ENCODE data around the gene BPIFB6.

BPIFB6 gene

GRCh38 chr20:33021879-33022278 lies 9.6 kb upstream of the BPIFB6 start:
- POLR2A ChIA-PET: no interaction called here
- CTCF ChIA-PET: no interaction called here
- DNase-seq (ENCODE audit: low read depth, low spot score): no peak

GRCh38 chr20:33022289-33022688 lies 9.2 kb upstream of the BPIFB6 start:
- DNase-seq (ENCODE audit: low read depth, low spot score): no peak
- TF ChIP-seq CTCF (IDR thresholded peaks at IDR 0.05; ENCODE audit: insufficient read depth, low read length, missing control alignments): no peak
- ChIA-PET POLR2A (no interaction called here), CTCF (no interaction called here)
- no peak overlapping the region for H3K4me3 ChIP-seq (ENCODE audit: low read depth, low read length)

More at GRCh38 chr20:33021879-33022278, 9.6 kb upstream of the BPIFB6 start:
- no peak overlapping the region for H3K4me3 ChIP-seq (ENCODE audit: low read depth, low read length)
- no peak for TF ChIP-seq CTCF (IDR thresholded peaks at IDR 0.05; ENCODE audit: insufficient read depth, low read length, missing control alignments)

GRCh38 chr20:33022694-33023438 lies 8.6 kb upstream of the BPIFB6 start:
- no peak for TF ChIP-seq CTCF (IDR thresholded peaks at IDR 0.05; ENCODE audit: insufficient read depth, low read length, missing control alignments)
- ChIA-PET POLR2A (no interaction called here), CTCF (no interaction called here)
- no peak for DNase-seq (ENCODE audit: low read depth, low spot score)
- H3K4me3 ChIP-seq (ENCODE audit: low read depth, low read length): no peak overlapping the region

GRCh38 chr20:33023439-33024242 lies 7.8 kb upstream of the BPIFB6 start:
- ChIA-PET POLR2A (no interaction called here), CTCF (no interaction called here)
- TF ChIP-seq CTCF (IDR thresholded peaks at IDR 0.05; ENCODE audit: insufficient read depth, low read length, missing control alignments): no peak
- H3K4me3 ChIP-seq (ENCODE audit: low read depth, low read length): no peak overlapping the region
- DNase-seq (ENCODE audit: low read depth, low spot score): no peak

- TF ChIP-seq CTCF (IDR thresholded peaks at IDR 0.05; ENCODE audit: insufficient read depth, low read length, missing control alignments): no peak
- DNase-seq (ENCODE audit: low read depth, low spot score): no peak
- H3K4me3 ChIP-seq (ENCODE audit: low read depth, low read length): no peak overlapping the region
- ChIA-PET POLR2A (no interaction called here), CTCF (no interaction called here)
These were observed 7.2 kb upstream of the BPIFB6 start for GRCh38 chr20:33024243-33024560.

- ChIA-PET CTCF (no interaction called here), POLR2A (no interaction called here)
- no peak for TF ChIP-seq CTCF (IDR thresholded peaks at IDR 0.05; ENCODE audit: insufficient read depth, low read length, missing control alignments)
These were observed 6.7 kb upstream of the BPIFB6 start for GRCh38 chr20:33024609-33025317.

More at GRCh38 chr20:33024609-33025317, 6.7 kb upstream of the BPIFB6 start:
- DNase-seq (ENCODE audit: low read depth, low spot score): no peak
- H3K4me3 ChIP-seq (ENCODE audit: low read depth, low read length): no peak overlapping the region

Measured in AG04449 (cell line).